GM12865 (cell line): ENCODE measurements around the gene ELP1.

ENCODE experiments used
- DNase-seq: peaks from one replicate; pipeline ENCODE4 v3.0.0; 2010; ENCODE audit warnings: low read depth
- H3K4me3 ChIP-seq: 2 replicates; pipeline ENCODE4 v1.5.1; 2011; ENCODE audit warnings: mild to moderate bottlenecking, low read depth, low read length, control low read depth
- TF ChIP-seq, protein P1 (sequence below): IDR thresholded peaks from 2 replicates; pipeline ENCODE4 v1.5.1; 2011; ENCODE audit warnings: low read length, control low read depth, low read depth, inconsistent platforms; ENCODE audit not compliant: insufficient read depth; ENCODE audit errors: missing control alignments

The ELP1 gene

DNA sequence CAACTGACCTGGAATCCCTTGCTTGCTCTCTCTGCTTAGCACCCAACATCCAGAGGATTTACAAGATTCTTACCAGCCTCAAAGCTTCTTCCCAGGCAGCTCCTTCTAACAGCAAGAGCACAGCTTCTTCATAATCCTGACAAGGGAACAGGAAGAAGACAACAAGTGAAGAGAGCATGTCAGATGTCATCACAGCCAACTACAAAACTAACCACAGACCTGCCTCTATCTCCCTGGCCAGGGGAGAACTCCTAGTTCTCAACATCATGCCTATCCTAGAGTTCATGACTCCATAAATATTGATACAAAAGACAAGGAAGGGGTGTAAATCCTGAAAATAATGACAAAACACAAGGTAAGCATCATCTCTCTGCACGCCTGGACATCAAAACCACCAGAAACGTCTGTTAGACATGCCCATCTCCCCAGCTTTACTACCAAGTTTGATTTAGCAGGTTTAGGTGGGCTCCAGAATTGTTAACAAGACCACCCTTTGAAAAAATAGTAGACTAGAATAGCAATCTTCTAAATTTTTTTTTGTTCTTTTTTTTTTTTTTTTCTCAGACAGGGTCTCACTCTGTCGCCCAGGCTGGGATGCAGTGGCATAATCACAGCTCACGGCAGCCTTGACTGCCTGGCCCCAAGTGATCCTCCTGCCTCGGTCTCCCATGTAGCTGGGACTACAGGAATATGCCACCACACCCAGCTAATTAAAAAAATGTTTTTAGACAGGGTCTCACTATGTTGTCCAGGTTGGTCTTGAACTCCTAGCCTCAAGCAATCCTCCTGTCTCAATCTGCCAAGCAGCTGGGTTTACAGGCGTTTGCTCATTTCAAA lies 51.7 kb downstream of the ELP1 start:
- H3K4me3 ChIP-seq, result no peak overlapping the region
- DNase-seq, result no peak
- TF ChIP-seq, protein P1, sequence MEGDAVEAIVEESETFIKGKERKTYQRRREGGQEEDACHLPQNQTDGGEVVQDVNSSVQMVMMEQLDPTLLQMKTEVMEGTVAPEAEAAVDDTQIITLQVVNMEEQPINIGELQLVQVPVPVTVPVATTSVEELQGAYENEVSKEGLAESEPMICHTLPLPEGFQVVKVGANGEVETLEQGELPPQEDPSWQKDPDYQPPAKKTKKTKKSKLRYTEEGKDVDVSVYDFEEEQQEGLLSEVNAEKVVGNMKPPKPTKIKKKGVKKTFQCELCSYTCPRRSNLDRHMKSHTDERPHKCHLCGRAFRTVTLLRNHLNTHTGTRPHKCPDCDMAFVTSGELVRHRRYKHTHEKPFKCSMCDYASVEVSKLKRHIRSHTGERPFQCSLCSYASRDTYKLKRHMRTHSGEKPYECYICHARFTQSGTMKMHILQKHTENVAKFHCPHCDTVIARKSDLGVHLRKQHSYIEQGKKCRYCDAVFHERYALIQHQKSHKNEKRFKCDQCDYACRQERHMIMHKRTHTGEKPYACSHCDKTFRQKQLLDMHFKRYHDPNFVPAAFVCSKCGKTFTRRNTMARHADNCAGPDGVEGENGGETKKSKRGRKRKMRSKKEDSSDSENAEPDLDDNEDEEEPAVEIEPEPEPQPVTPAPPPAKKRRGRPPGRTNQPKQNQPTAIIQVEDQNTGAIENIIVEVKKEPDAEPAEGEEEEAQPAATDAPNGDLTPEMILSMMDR, result no peak

DNA sequence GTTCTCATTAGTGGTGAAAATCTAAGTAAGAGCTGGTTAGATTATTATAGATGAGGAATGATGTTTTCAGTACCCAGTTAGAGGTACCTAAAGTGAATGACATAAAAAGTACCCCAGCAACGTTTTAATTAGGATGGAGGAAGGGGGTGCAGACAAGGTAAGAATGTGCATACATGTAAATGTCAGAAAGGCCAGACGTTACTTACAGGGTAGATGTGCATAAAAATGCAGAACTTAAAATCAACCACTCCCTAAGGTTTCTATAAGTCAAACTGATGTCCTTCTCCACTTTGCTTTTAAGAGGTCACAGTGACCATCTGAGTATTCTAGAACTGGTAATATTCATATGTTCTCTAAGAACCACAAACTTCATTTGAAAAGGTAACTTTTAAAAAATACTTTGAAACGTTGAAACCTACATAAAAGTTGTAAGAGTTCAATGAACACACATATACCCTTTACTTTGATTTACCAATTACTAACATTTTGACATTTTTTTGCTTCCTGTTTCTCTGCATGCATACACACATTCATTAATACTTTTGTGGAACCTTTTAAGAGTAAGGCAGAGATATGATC lies 53.1 kb downstream of the ELP1 start:
- no peak for DNase-seq
- H3K4me3 ChIP-seq, result no peak overlapping the region
- TF ChIP-seq, protein P1, result no peak

DNA sequence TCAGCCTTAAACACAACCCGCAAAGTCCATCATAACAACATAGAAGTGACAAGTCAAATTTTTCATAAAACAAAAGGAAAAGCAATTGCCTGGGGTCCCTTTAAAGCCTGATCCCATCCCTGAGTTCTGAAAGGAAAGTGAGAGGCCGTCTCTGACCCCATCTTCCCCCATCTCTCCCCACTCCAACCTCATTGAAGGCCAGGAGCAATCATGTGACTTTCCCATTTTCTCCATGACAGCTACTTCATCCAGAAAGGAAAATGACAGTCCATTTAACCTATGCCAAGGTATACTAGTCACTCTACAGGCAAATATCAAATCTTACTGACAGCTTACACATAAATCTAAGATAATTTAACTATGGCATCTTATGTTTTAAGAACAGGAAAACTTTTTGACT lies 56.4 kb downstream of the ELP1 start:
- H3K4me3 ChIP-seq, result no peak overlapping the region
- no peak for DNase-seq
- TF ChIP-seq, protein P1, result no peak

DNA sequence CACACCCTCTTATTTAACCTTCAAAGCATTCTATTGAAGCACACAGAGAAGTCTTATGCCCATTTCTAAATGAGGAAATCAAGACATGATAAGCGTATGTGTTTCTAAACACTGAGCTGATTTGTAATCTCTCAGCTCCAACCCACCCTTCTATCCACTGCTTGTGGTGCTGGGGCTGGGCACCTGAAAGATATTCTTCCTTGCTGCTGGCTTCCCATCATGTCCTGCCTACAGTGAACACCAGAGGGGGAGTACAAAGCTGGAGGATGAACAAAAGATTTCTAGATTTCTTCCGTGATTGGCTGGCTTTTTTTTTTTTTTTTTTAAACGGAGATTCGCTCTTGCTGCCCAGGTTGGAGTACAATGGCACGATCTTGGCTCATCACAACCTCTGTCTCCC lies 57.5 kb downstream of the ELP1 start:
- H3K4me3 ChIP-seq, result no peak overlapping the region
- DNase-seq, result no peak
- TF ChIP-seq, protein P1, result no peak

DNA sequence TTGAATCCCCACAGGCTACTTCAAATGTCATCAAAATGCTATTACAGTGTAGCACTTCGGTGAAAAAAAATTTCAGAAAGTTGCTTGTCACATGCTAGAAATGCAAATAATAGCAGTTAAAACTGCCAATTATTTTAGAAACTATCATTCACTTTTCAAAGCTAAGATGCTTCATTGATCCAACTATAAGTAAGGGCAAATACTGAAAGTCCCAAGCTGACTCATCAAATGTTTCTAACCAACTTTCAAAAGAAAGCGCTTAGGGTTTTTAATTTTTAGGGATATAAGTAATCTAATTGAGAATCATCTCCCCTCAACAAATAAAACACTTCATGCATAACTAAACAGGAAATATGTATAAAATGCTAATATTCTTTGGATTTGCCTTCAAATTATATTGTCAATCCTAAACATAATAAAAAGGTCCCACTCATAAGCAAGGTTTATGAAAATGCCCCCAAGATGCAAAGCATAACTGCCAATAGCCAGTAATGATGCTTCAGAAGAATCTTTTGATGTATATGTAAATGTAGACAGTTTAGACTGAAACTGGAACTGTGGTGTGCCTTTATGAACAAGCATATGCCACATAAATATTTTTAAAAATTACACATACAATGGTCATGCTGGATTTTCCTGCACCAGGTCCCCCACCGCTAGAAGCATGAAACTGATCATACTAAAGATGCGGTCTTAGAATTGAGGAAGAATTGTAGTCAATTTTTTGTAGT lies 59.7 kb downstream of the ELP1 start:
- H3K4me3 ChIP-seq, result no peak overlapping the region
- DNase-seq, result peak; percentile 34
- TF ChIP-seq, protein P1, result no peak

DNA sequence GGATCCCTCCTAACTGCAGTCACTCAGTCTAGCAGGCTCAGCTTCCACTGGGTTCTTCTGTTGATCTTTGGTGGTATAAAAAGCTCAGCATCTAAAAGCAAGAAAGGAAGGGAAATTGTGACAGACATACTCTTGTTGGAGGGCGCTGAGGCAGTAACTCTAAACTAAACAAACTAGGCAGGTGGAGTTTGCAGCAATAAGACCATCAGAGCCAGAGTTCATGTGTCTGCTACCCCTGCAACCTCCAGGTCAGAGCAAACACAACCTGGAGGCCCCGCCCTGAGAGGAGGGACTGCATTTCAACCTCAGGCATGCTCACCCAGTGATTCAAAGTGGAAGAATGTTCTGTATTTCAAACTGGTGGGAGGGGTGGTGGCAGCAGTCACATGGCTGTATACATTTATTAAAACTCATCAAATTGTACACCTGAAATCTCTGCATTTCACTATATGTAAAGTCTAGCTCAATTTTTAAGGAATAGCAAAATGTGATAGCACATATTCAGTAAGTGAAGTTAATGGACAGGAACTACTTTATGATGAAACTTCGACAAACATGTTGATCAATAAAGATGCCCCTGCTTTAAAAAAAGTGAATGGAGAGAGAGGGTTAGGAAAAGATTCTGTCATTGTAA lies 64.7 kb downstream of the ELP1 start:
- DNase-seq, result no peak
- TF ChIP-seq, protein P1, result no peak
- no peak overlapping the region for H3K4me3 ChIP-seq
